Measurements from ENCODE around the gene HLA-DQB2. TPM values are rescaled to one million over a fixed set of nuclear protein-coding genes. Genes with fewer than 3 reads are reported as not detected.

The HLA-DQB2 gene
- not detected in 5 replicates for total RNA-seq (2022; extraction: Qiagen RNA extraction)

GRCh38 chr6:32763421-32763820 lies at the start of gene HLA-DQB2:
Gene HLA-DQB2, minus strand, starts transcription at chr6:32763532. Its CDS starts 62 bp downstream, at chr6:32763470.

DNA sequence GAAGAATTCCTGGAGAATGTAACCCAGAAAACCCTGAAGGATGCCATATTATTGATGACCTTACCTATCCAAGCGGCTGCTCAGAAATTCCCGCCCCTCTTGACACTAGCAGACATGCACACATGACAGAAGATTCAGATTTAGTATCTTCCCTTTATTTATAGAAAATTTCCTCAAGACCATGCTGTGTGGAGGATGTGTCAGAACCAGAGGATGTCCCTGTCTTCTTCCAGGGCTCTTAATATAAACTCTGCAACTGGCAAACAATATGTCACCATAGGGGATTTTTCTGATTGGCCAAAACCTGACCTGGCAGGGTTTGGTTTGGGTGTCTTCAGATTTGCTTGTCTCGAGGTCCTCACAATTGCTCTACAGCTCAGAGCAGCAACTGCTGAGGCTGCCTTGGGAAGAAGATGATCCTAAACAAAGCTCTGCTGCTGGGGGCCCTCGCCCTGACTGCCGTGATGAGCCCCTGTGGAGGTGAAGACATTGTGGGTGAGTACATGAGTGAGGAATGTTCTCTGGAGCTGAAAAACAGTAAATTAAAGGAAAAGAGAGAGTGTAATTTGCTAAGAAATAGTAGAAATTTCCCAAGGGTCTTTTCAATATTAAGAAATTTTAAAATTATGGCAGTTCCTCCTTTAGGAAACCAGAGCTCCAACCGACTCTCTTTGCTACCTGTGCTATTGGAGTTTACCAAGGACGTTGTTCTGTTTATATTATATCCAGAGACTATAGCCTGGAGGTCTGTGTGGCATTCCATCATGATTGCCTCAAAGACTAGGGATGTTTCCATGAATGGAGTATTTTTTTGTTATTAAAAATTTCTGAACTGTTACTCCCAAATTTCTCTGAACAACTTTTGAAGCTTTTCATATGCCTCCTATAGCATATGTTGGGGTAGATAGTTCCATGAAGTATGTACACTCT lies 22.0 kb downstream of the HLA-DQB2 start, which contains the start of gene HLA-DQA2:
HLA-DQA2 (plus strand) TSS at position 361 of the 930 bp plus-strand sequence; CDS start at position 414, 53 bp downstream.

Other genes with a start within 250 kb of the HLA-DQB2 start
- not detected in 5 replicates for gene HLA-DRB5, start 233.2 kb downstream of the HLA-DQB2 start, total RNA-seq (2022; extraction: Qiagen RNA extraction)
- not detected in 5 replicates for gene HLA-DRB1, start 173.7 kb downstream of the HLA-DQB2 start, total RNA-seq (2022; extraction: Qiagen RNA extraction)
- not detected in 5 replicates for gene HLA-DQA1, start 126.1 kb downstream of the HLA-DQB2 start, total RNA-seq (2022; extraction: Qiagen RNA extraction)
- gene HLA-DQB1, start 96.9 kb downstream of the HLA-DQB2 start, total RNA-seq (2022; extraction: Qiagen RNA extraction) = not detected in 5 replicates
- not detected in 5 replicates for gene HLA-DQA2, start 22.1 kb downstream of the HLA-DQB2 start, total RNA-seq (2022; extraction: Qiagen RNA extraction)
- gene HLA-DOB, start 53.5 kb upstream of the HLA-DQB2 start, total RNA-seq (2022; extraction: Qiagen RNA extraction) = 0.10 to 0.21 TPM (median 0.15 TPM) in 5 replicates
- gene TAP2, start 75.2 kb upstream of the HLA-DQB2 start, total RNA-seq (2022; extraction: Qiagen RNA extraction) = 16.7 to 19.1 TPM (median 18.1 TPM) in 5 replicates
- 17.8 to 21.0 TPM (median 18.3 TPM) in 5 replicates for gene PSMB8, start 80.5 kb upstream of the HLA-DQB2 start, total RNA-seq (2022; extraction: Qiagen RNA extraction)
- gene TAP1, start 90.2 kb upstream of the HLA-DQB2 start, total RNA-seq (2022; extraction: Qiagen RNA extraction) = 34.2 to 38.2 TPM (median 35.0 TPM) in 5 replicates
- gene PSMB9, start 90.7 kb upstream of the HLA-DQB2 start, total RNA-seq (2022; extraction: Qiagen RNA extraction) = 14.2 to 22.6 TPM (median 18.0 TPM) in 5 replicates
- 1.4 to 2.2 TPM (median 1.7 TPM) in 5 replicates for gene HLA-DMB, start 177.5 kb upstream of the HLA-DQB2 start, total RNA-seq (2022; extraction: Qiagen RNA extraction)
- gene HLA-DMA, start 189.6 kb upstream of the HLA-DQB2 start, total RNA-seq (2022; extraction: Qiagen RNA extraction) = 3.2 to 3.9 TPM (median 3.3 TPM) in 5 replicates
- 108 to 139 TPM (median 123 TPM) in 5 replicates for gene BRD2, start 205.1 kb upstream of the HLA-DQB2 start, total RNA-seq (2022; extraction: Qiagen RNA extraction)
- gene HLA-DOA, start 246.1 kb upstream of the HLA-DQB2 start, total RNA-seq (2022; extraction: Qiagen RNA extraction) = 0.06 TPM in 1 of 5 replicates, not detected in the others

All from A549 treated with Hydrocortisone at 1 μM for 4 hours (cell line).